Fibroblast of skin of right quadriceps (primary cell): Measurements from ENCODE around the gene HYAL3.
"Not testable (repeated sequence)": the region's sequence is repeated elsewhere in the genome, so short reads cannot be mapped to it uniquely, and the experiment has no call there.

Experiments used
- DNase-seq: peaks from one replicate; pipeline ENCODE4 v3.0.0-alpha.2; 2013

The HYAL3 gene

GRCh38 chr3:50268703-50269451 lies 30.3 kb downstream of the HYAL3 start, which contains the start of gene SEMA3B:
Gene SEMA3B (plus strand): TSS chr3:50269147. CDS start chr3:50269241, 94 bp downstream.
- DNase-seq, result no peak

GRCh38 chr3:50268276-50268675 lies 30.9 kb downstream of the HYAL3 start:
- no peak for DNase-seq

- DNase-seq, result no peak
Observed at GRCh38 chr3:50267280-50267913, 31.8 kb downstream of the HYAL3 start.

GRCh38 chr3:50266836-50267235 lies 32.4 kb downstream of the HYAL3 start:
- no peak for DNase-seq

GRCh38 chr3:50266017-50266416 lies 33.2 kb downstream of the HYAL3 start:
- DNase-seq, result no peak

- DNase-seq, result no peak
Observed at GRCh38 chr3:50265571-50265970, 33.6 kb downstream of the HYAL3 start.

GRCh38 chr3:50264964-50265485 lies 34.2 kb downstream of the HYAL3 start:
- no peak for DNase-seq

GRCh38 chr3:50264383-50264963 lies 34.7 kb downstream of the HYAL3 start:
- DNase-seq, result peak; percentile 98

- DNase-seq, result no peak
Observed at GRCh38 chr3:50263478-50264382, 35.5 kb downstream of the HYAL3 start.

- no peak for DNase-seq
Observed at GRCh38 chr3:50262778-50263177, 36.4 kb downstream of the HYAL3 start.

- not testable (repeated sequence) for DNase-seq
Observed at GRCh38 chr3:50262200-50262599, 37.0 kb downstream of the HYAL3 start.

GRCh38 chr3:50261505-50261904 lies 37.7 kb downstream of the HYAL3 start:
- no peak for DNase-seq

- no peak for DNase-seq
Observed at GRCh38 chr3:50260942-50261441, 38.2 kb downstream of the HYAL3 start.

GRCh38 chr3:50260027-50260941 lies 38.9 kb downstream of the HYAL3 start:
- DNase-seq, result peak; percentile 84

GRCh38 chr3:50259432-50260026 lies 39.7 kb downstream of the HYAL3 start:
- DNase-seq, result no peak

- no peak for DNase-seq
Observed at GRCh38 chr3:50258979-50259378, 40.2 kb downstream of the HYAL3 start.

- DNase-seq, result no peak
Observed at GRCh38 chr3:50258029-50258680, 41.0 kb downstream of the HYAL3 start.

GRCh38 chr3:50256978-50257890 lies 42.0 kb downstream of the HYAL3 start:
- no peak for DNase-seq

GRCh38 chr3:50255251-50255615 lies 44.0 kb downstream of the HYAL3 start:
- no peak for DNase-seq
